ENCODE data around the gene RIMBP2. TPM values are rescaled to one million over a fixed set of nuclear protein-coding genes. Genes with fewer than 3 reads are reported as not detected.
"Not testable (repeated sequence)": the region's sequence is repeated elsewhere in the genome, so short reads cannot be mapped to it uniquely, and the experiment has no call there.

The RIMBP2 gene
- total RNA-seq, 1 donor from 2014 or later: not detected

GRCh38 chr12:130649101-130650045 is 66.7 kb downstream of the RIMBP2 start:
- intact Hi-C loops (cut with DNase I): no loop called here
- no peak for DNase-seq
- no peak for ATAC-seq (ENCODE audit: poor library complexity)

GRCh38 chr12:130647814-130648213 is 68.3 kb downstream of the RIMBP2 start:
- intact Hi-C loops (cut with DNase I): no loop called here
- ATAC-seq (ENCODE audit: poor library complexity) (no peak), DNase-seq (no peak)

GRCh38 chr12:130646716-130647370 is 69.3 kb downstream of the RIMBP2 start:
- ATAC-seq (ENCODE audit: poor library complexity) (no peak), DNase-seq (no peak)
- intact Hi-C loops (cut with DNase I): no loop called here

- DNase-seq; ATAC-seq (ENCODE audit: poor library complexity); intact Hi-C loops (cut with DNase I): not testable (repeated sequence)
Observed at GRCh38 chr12:130646191-130646590, 69.9 kb downstream of the RIMBP2 start.

DNA sequence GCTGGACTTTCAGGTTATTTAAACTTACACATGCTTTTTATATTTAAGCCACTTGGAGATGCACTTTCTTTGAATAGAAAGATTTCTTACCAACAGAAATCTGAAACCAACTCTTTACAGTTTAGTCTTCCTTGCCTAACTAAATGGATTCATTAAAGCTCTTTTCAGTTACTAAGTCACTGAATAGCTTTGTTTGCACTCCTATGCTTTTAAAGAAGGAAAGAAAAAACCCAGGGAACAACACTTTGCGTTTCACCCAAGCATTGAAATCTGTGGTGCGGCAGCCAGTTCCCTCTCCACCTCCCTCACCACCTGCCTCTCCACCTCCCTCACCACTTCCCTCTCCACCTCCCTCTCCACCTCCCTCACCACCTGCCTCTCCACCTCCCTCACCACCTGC is 70.3 kb downstream of the RIMBP2 start:
- intact Hi-C loops (cut with DNase I): no loop called here
- ATAC-seq (ENCODE audit: poor library complexity): no peak
- DNase-seq: no peak

GRCh38 chr12:130644566-130644965 is 71.5 kb downstream of the RIMBP2 start:
- no peak for ATAC-seq (ENCODE audit: poor library complexity)
- intact Hi-C loops (cut with DNase I): no loop called here

GRCh38 chr12:130644146-130644545 is 72.0 kb downstream of the RIMBP2 start:
- DNase-seq (no peak), ATAC-seq (ENCODE audit: poor library complexity) (no peak)
- intact Hi-C loops (cut with DNase I): no loop called here

More at GRCh38 chr12:130644566-130644965, 71.5 kb downstream of the RIMBP2 start:
- no peak for DNase-seq

GRCh38 chr12:130642856-130643255 is 73.2 kb downstream of the RIMBP2 start:
- no peak for DNase-seq
- no peak for ATAC-seq (ENCODE audit: poor library complexity)
- intact Hi-C loops (cut with DNase I): no loop called here

DNA sequence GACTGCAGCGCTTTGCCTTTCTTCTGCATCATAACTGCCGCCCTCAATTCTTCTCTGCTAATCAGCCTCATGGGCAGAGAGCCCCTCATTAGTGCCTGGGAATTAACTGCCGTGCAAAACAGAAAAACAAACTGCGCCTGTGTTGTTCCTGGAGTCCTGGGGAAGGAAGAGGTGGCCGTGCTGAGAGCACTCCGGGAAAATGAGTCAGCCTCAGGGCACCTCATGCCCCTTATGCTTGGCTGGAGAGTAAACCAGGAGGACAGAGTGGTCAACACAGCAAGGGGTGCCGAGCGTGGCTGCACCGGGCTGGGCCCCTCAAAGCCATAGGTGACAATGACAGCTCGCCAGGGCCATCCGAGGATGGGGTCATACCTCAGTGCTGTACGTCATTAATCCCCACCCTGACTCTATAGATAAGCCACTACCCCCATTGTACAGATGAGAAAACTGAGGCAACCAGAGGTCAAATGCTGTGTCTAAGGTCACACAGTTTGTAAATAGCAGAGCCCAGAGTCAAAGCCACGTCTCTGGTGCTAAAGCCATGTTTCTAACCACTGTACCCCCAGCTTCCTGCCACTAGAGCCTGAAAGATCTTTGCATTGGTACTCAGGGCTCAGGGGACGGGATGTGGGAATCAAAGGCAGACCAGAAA is 74.4 kb downstream of the RIMBP2 start:
- DNase-seq: no peak
- intact Hi-C loops (cut with DNase I): no loop called here
- ATAC-seq (ENCODE audit: poor library complexity): no peak

DNA sequence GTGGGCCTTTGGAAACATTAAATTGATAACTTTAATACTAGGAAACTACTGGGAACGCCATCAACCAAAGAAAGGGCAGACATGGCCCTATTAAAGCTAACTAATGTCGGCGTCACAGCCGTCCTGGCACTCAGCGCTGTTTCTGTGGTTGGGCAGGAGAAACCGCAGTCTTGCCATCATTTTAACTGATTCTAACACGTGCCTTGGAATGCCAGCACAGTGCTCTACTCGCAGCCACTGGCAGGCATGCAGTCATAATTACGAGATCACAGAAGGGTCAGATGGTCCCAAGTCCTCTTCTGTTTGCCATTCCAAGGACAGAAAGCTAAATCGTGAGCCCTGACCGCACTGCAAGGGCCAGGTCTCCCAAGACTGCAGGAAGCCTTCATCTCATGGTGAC is 75.2 kb downstream of the RIMBP2 start:
- intact Hi-C loops (cut with DNase I): no loop called here
- DNase-seq (no peak), ATAC-seq (ENCODE audit: poor library complexity) (no peak)

DNA sequence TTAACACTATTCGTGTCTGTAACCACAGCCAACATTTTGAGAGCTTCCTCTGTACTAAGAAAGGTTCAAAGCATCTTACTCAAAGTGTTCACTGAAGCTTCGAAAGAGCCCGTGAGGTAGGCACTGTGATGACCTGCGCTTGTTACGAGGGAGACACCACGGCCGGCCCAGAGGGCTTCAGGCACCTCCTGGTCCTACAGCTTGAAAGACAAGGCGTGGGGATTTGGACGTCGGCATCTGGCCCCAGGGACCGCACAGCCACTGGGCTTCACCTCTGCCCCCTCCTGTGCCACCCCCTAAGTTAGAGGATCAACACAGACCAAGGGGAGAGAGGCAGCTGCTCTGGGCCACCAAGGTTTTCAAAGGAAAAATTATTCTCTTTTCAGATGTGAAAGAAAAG is 75.6 kb downstream of the RIMBP2 start:
- intact Hi-C loops (cut with DNase I): no loop called here
- ATAC-seq (ENCODE audit: poor library complexity) (no peak), DNase-seq (no peak)

GRCh38 chr12:130639476-130640424 is 76.3 kb downstream of the RIMBP2 start:
- DNase-seq (no peak), ATAC-seq (ENCODE audit: poor library complexity) (no peak)
- intact Hi-C loops (cut with DNase I): no loop called here

GRCh38 chr12:130636370-130636769 is 79.7 kb downstream of the RIMBP2 start:
- intact Hi-C loops (cut with DNase I): no loop called here
- DNase-seq: no peak
- no peak for ATAC-seq (ENCODE audit: poor library complexity)

DNA sequence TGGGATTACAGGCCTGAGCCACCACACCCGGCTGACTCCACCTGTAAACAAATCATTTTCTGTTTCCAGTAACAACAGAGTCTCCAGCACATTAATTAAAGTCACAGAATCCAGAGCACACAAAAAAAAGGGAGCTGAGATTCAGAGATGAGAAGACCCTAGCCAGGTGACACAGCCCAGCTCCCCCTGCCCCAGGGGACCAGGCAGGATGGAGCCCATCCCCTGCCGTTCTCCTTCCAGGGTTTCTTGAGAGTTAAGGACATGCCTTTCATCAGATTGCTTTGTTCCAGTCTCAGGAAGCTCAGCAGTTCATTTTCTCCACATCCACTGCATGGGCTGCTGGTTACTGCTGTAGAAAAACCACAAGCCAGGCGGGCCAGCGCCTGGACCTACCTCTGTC is 81.2 kb downstream of the RIMBP2 start:
- ATAC-seq (ENCODE audit: poor library complexity) (no peak), DNase-seq (no peak)
- intact Hi-C loops (cut with DNase I): no loop called here

DNA sequence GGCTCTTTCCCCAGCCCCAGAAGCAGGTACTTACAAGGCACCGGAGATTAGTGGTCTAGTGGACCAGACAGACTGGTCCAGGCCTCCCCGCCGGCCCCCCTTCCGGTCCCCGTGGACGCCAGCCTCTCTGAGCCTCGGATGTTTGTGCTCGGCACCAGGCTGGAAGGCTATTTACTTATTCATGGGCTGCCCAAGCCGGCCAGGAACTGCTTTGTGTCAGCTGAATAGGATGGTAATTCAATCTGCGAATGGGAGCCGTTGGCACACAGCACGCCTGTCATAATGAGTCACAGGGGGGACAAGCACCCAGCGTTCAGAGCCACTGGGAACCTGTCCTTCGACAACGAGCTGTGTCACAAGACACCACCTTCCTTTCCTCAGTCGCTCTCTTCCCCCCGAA is 82.3 kb downstream of the RIMBP2 start:
- ATAC-seq (ENCODE audit: poor library complexity): no peak
- DNase-seq: no peak
- intact Hi-C loops (cut with DNase I): no loop called here

- intact Hi-C loops (cut with DNase I): no loop called here
- ATAC-seq (ENCODE audit: poor library complexity): no peak
Observed at GRCh38 chr12:130632642-130633041, 83.5 kb downstream of the RIMBP2 start.

GRCh38 chr12:130628304-130628703 is 87.8 kb downstream of the RIMBP2 start:
- intact Hi-C loops (cut with DNase I): no loop called here
- ATAC-seq (ENCODE audit: poor library complexity) (no peak), DNase-seq (no peak)

More at GRCh38 chr12:130632642-130633041, 83.5 kb downstream of the RIMBP2 start:
- no peak for DNase-seq

- DNase-seq (no peak), ATAC-seq (ENCODE audit: poor library complexity) (no peak)
- intact Hi-C loops (cut with DNase I): no loop called here
Observed at GRCh38 chr12:130627175-130627574, 88.9 kb downstream of the RIMBP2 start.
